Measurements from ENCODE around the gene ERCC6L2.

GRCh38 chr9:95887926-95888497 is 12.5 kb downstream of the ERCC6L2 start:
- TF ChIP-seq EP300 (conservative IDR thresholded peaks at IDR 0.05; ENCODE audit: poor library complexity, severe bottlenecking) = no peak
- TF ChIP-seq CTCF (IDR thresholded peaks at IDR 0.05; ENCODE audit: poor library complexity, severe bottlenecking) = no peak
- no peak for TF ChIP-seq MXI1 (conservative IDR thresholded peaks at IDR 0.05; ENCODE audit: poor library complexity, severe bottlenecking)
- no peak for TF ChIP-seq EZH2 (IDR thresholded peaks at IDR 0.05; ENCODE audit: borderline replicate concordance, insufficient read depth, low read length, poor library complexity, severe bottlenecking)
- TF ChIP-seq REST (IDR thresholded peaks at IDR 0.05; ENCODE audit: borderline replicate concordance) = no peak
- TF ChIP-seq POLR2AphosphoS5 (IDR thresholded peaks at IDR 0.05) = no peak

All from neural cell (in vitro differentiated cells).